Erythroblast (primary cell): ENCODE data around the gene ANKRD33B.

Experiments
- GATA1 ChIP-seq: IDR thresholded peaks from 2 replicates; pipeline ENCODE4 v1.6.1; 2011; ENCODE audit warnings: low read depth, mild to moderate bottlenecking, control low read depth, low read length, moderate library complexity
- POLR2A ChIP-seq: IDR thresholded peaks from 2 replicates; pipeline ENCODE4 v1.6.1; 2011; ENCODE audit warnings: mild to moderate bottlenecking, low read length

GRCh38 chr5:10668697-10669096, 104.8 kb downstream of the ANKRD33B start:
- TF ChIP-seq POLR2A: no peak
- no peak for TF ChIP-seq GATA1
